Mucosa of descending colon (tissue), 3 donors: ENCODE results near the gene SMC6. TPM values are rescaled to one million over a fixed set of nuclear protein-coding genes. Genes with fewer than 3 reads are reported as not detected.
A peak's percentile ranks its signal among the peaks of the same experiment; 100 is the strongest.

ENCODE experiments used
- ATAC-seq: fragments of 200-7000 bp; cut with Tn5 transposase; one replicate; pipeline ENCODE4 v1.9.1; 2020; ENCODE audit warnings: mild to moderate bottlenecking, moderate library complexity
- DNase-seq, 3 donors: peaks; one replicate each; pipeline ENCODE4 v3.0.0-alpha.2; 2020
- H3K36me3 ChIP-seq: fragments of 200-600 bp; one replicate; pipeline ENCODE4 v1.8.0; 2021; ENCODE audit warnings: low read depth, mild to moderate bottlenecking
- H3K4me1 ChIP-seq: fragments of 200-600 bp; one replicate; pipeline ENCODE4 v1.8.0; 2021; ENCODE audit warnings: low read depth, mild to moderate bottlenecking
- H3K4me3 ChIP-seq: fragments of 200-600 bp; one replicate; pipeline ENCODE4 v1.8.0; 2021; ENCODE audit warnings: mild to moderate bottlenecking
- H3K9me3 ChIP-seq: fragments of 200-600 bp; one replicate; pipeline ENCODE4 v1.8.0; 2021; ENCODE audit warnings: mild to moderate bottlenecking
- CTCF ChIP-seq: fragments of 200-600 bp; IDR thresholded peaks from one replicate; pipeline ENCODE4 v1.8.0; 2022; ENCODE audit warnings: antibody characterized with exemption, mild to moderate bottlenecking
- intact Hi-C, 2 donors: fragments of 100-400 bp; cut with DNase I in 1 of 2; cut with micrococcal nuclease in 1 of 2; formaldehyde crosslinking; loops; one replicate each; pipeline versions ENCODE4 v1.11.0 to v1.11.1; 2022; cut with DNase I, micrococcal nuclease
- total RNA-seq, 3 donors: library from RNA; stranded (reverse); fragmentation: NEBNext Ultra II Directional in 2 of 3; extraction: Animal tissue kit (Norgen Biotek cat#: 25700) in 2 of 3; gene quantifications; one replicate each; pipeline versions ENCODE4 v1.2.1 to v1.2.4, GENCODE V29; 2021 to 2023
- donor health status: DM: no; HTN: no; CAD: no; lungs with moderate emphysema.
- donor health status: DM: no; HTN: no; CAD: no.
- donor health status: DM: no; HTN: yes; CAD: no.

SMC6 gene
- total RNA-seq, 3 donors from 2014 or later, result 18.1 to 24.8 (median 22.9) TPM

DNA sequence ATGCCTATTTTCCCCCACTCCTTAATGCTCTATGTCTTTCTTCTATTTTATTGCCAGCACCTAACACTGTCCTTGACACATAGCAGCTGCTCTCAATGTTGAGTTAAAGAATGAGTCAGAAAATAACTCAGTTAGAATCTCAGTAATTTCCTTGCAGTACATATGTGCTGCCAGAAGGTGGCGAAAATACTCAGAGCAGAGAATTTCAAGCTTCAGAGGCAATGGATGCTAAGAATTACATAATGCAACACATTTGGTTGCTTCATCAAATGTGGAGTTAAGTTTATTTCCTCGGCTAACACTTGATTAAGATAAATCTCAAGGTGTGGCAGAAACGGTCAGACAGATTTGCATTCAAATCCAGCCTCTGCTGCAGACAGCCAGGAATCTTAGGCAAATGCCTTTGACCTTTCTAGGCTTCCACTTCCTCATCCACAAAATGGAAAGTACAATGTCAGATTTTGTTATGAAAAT lies 107.5 kb downstream of the SMC6 start:
- peak; percentile 78 for ATAC-seq
- Histone ChIP-seq H3K9me3 (no peaks in the 10 kb centered on the region), H3K36me3 (no peaks in the 10 kb centered on the region), H3K4me1 (peaks cover 19% of the 10 kb centered on the region), H3K4me3 (no peak overlapping the region)
- TF ChIP-seq CTCF, result peak; percentile 69
- intact Hi-C loops, result no loop called here
- peak in 1 of 3 donors; percentile 82 for DNase-seq

DNA sequence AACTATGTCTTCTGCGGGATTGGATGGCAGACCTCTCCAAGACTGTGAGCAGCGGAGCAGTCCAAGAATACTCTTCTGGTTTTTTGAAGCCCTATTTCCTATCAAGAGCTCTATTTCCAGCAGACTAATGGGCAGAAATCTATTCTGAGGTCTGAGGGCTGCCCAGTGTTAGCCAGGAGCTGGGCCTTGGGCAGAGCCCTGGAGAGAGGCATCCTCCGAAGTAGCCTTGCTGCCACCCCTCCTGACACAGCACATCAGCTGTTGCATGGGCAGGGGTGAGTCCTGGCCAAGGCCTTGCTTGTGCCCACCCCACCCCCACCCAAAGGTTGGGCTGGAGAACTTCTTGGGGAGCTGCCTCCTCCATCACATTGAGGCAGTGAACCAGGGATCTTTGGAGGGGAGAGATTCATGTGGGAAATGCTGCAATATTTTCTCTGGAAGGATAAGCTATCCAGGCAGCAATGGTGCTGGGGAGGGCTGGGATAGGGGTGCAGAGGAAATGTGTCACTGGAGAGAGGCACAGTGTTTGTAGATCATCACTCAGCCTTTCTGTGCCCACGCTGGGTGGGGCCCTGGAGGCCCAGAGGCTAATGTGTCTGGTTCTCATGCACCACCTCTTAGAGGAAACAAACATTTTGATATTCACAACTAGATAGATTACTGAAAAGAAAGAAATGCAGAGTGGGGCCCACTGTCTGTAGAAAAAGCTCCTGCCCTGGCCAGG lies 108.5 kb downstream of the SMC6 start:
- ATAC-seq (peak; percentile 13), DNase-seq (peak in 1 of 3 donors; percentile 20)
- intact Hi-C loops, result no loop called here
- H3K36me3 ChIP-seq, result no peaks in the 10 kb centered on the region
- H3K9me3 ChIP-seq, result no peaks in the 10 kb centered on the region
- peaks cover 19% of the 10 kb centered on the region for H3K4me1 ChIP-seq
- no peak for TF ChIP-seq CTCF
- no peak overlapping the region for H3K4me3 ChIP-seq

DNA sequence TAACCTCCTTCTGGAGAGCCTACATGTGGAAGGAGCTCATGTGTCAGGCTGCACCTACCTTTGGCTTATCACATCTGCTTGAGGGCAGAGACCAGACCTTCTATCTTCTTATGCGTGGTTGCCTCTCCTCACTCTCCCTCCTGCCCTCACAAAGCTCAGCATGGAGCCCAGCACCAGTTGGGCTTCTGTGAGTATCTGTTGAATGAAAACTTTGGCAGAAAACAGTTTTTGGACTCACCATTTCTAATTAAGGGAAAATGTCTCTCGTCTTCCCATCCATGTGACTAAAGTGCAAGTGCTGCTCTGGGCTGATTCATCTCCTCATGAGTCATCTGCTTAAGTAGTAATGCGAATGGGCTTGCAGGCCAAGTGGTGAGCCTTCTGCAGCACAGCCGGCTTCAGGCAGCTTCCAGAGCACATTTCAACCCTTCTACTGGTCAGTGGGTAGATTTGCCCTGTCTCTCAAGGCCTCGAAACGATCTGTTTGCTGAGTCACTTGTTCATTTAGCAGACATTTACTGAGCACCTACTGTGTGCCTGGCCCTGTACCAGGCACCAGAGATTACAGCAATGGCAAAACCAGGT lies 110.5 kb downstream of the SMC6 start:
- ATAC-seq, result peak; percentile 44
- DNase-seq, result peak in 1 of 3 donors; percentile 25
- TF ChIP-seq CTCF, result no peak
- Histone ChIP-seq H3K4me3 (no peak overlapping the region), H3K4me1 (peaks cover 17% of the 10 kb centered on the region), H3K9me3 (no peaks in the 10 kb centered on the region), H3K36me3 (no peaks in the 10 kb centered on the region)
- intact Hi-C loops, result no loop called here

DNA sequence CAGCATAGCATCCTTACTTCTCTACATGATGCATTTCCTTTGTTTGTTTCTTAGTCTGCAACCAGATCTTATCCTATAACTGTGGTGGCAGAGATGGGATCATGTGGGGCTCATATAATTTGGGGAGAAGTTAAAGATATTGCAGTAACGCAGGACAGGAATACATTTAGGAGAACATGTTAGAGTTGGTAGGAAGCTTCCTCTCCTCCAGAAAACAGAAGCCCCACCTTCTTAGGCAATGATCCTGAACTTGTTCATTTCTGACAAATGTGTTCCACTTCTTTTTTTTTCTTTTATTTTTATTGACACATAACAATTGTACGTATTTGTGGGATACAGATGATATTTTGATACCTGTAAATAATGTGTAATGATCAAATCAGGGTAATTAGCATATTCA lies 113.2 kb downstream of the SMC6 start:
- peaks cover 4% of the 10 kb centered on the region for H3K4me1 ChIP-seq
- TF ChIP-seq CTCF, result no peak
- H3K9me3 ChIP-seq, result no peaks in the 10 kb centered on the region
- no peak for DNase-seq
- H3K36me3 ChIP-seq, result no peaks in the 10 kb centered on the region
- intact Hi-C loops, result no loop called here
- no peak for ATAC-seq
- H3K4me3 ChIP-seq, result no peak overlapping the region

GRCh38 chr2:17638196-17638743 lies 115.3 kb downstream of the SMC6 start:
- DNase-seq (no peak), ATAC-seq (no peak)
- Histone ChIP-seq H3K4me3 (no peak overlapping the region), H3K4me1 (no peaks in the 10 kb centered on the region), H3K36me3 (no peaks in the 10 kb centered on the region), H3K9me3 (no peaks in the 10 kb centered on the region)
- TF ChIP-seq CTCF, result no peak
- intact Hi-C loops, result no loop called here
